OCI-LY1 (cell line): ENCODE measurements around the gene ZNF555.

Experiments used
- H2AFZ ChIP-seq: fragments of 200-600 bp; sonication (generic), shearing (Covaris generic); 2 replicates; pipeline ENCODE4 v1.6.0; 2014; ENCODE audit warnings: antibody characterized with exemption, mild to moderate bottlenecking, low read length
- H3F3A ChIP-seq: fragments of 200-600 bp; sonication (generic), shearing (Covaris generic); 2 replicates; pipeline ENCODE4 v1.6.0; 2014; ENCODE audit warnings: mild to moderate bottlenecking, antibody characterized with exemption, low read length, moderate library complexity; ENCODE audit not compliant: insufficient read depth
- H3K27ac ChIP-seq: fragments of 200-600 bp; sonication (generic); 2 replicates; pipeline ENCODE4 v1.5.1; 2014; ENCODE audit warnings: low read length, mixed run types, mild to moderate bottlenecking, low read depth; ENCODE audit not compliant: poor library complexity, severe bottlenecking
- H3K27me3 ChIP-seq: fragments of 200-600 bp; sonication (generic); 2 replicates; pipeline ENCODE4 v1.6.0; 2014; ENCODE audit warnings: antibody characterized with exemption, mild to moderate bottlenecking, low read length, moderate library complexity; ENCODE audit not compliant: insufficient read depth
- H3K36me3 ChIP-seq: fragments of 200-600 bp; sonication (generic); 2 replicates; pipeline ENCODE4 v1.6.1; 2014; ENCODE audit warnings: mild to moderate bottlenecking, antibody characterized with exemption, low read length, moderate library complexity, mixed read lengths; ENCODE audit not compliant: insufficient read depth
- H3K4me1 ChIP-seq: fragments of 200-600 bp; sonication (generic); 2 replicates; pipeline ENCODE4 v1.5.1; 2014; ENCODE audit warnings: mild to moderate bottlenecking, low read length, moderate library complexity; ENCODE audit not compliant: insufficient read depth, severe bottlenecking
- H3K4me2 ChIP-seq: fragments of 200-600 bp; sonication (generic), shearing (Covaris generic); 2 replicates; pipeline ENCODE4 v1.6.1; 2014; ENCODE audit warnings: low read length
- H3K4me3 ChIP-seq: fragments of 200-600 bp; sonication (generic); 2 replicates; pipeline ENCODE4 v1.5.1; 2014; ENCODE audit warnings: low read length, low read depth, mild to moderate bottlenecking, mixed read lengths; ENCODE audit not compliant: poor library complexity, severe bottlenecking
- H3K79me2 ChIP-seq: fragments of 200-600 bp; shearing (Covaris generic); 2 replicates; pipeline ENCODE4 v1.6.1; 2016; ENCODE audit warnings: mixed run types, low read length, mixed read lengths; ENCODE audit not compliant: insufficient read depth
- H3K9ac ChIP-seq: fragments of 200-600 bp; sonication (generic), shearing (Covaris generic); 2 replicates; pipeline ENCODE4 v1.6.1; 2014; ENCODE audit warnings: mild to moderate bottlenecking, low read length, mixed read lengths
- H3K9me2 ChIP-seq: fragments of 200-600 bp; sonication (generic), shearing (Covaris generic); 2 replicates; pipeline ENCODE4 v1.6.1; 2014; ENCODE audit warnings: low read depth, mild to moderate bottlenecking, low read length, mixed read lengths
- H3K9me3 ChIP-seq: fragments of 200-600 bp; shearing (Covaris generic); 2 replicates; pipeline ENCODE4 v1.6.1; 2014; ENCODE audit warnings: low read length, mixed read lengths
- H4K20me1 ChIP-seq: fragments of 200-600 bp; sonication (generic), shearing (Covaris generic); 2 replicates; pipeline ENCODE4 v1.6.0; 2016; ENCODE audit warnings: mild to moderate bottlenecking, low read length; ENCODE audit not compliant: insufficient read depth
- CTCF ChIP-seq: fragments of 200-600 bp; sonication (generic), shearing (Covaris generic); IDR thresholded peaks from 2 replicates; pipeline ENCODE4 v1.5.1; 2017; ENCODE audit warnings: mild to moderate bottlenecking, antibody characterized with exemption, low read length, moderate library complexity, mixed read lengths
- EZH2 ChIP-seq: fragments of 200-600 bp; sonication (generic), shearing (Covaris generic); IDR thresholded peaks from 2 replicates; pipeline ENCODE4 v1.8.0; 2017; ENCODE audit warnings: borderline replicate concordance, mixed run types, mild to moderate bottlenecking, antibody characterized with exemption, low read length, moderate library complexity, mixed read lengths

The ZNF555 gene

DNA sequence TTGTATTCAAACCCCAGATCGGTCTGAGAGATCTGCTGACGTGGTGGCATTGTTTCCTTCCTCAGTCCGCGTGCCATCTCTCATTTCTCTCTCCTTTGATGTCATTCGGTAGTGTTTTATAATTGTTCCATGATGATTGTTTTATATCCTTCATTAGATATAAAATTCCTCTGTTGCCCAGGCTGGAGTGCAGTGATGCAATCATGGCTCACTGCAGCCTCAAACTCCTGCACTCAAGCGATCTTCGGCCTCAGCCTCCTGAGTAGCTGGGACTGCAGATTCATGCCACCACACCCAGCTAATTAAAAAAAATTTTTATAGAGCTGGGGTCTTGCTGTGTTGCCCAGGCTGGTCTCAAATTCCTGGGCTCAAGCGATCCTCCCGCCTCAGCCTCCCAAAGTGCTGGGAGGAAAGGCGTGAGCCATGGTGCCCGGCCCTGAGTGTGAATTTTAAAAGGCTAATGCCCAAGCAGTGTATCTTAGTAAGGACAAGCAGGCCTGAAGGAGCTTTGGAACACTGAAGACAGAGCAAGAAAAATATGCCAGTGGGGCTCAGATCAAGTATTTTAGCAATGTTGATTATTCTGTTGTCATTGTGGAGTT lies 64.7 kb downstream of the ZNF555 start:
- Histone ChIP-seq H3K4me2 (no peak overlapping the region), H3F3A (no peaks in the 10 kb centered on the region), H3K9me2 (no peaks in the 10 kb centered on the region), H3K4me1 (no peaks in the 10 kb centered on the region), H3K79me2 (no peaks in the 10 kb centered on the region), H3K36me3 (no peaks in the 10 kb centered on the region), H2AFZ (no peak overlapping the region), H3K4me3 (no peak overlapping the region), H4K20me1 (no peaks in the 10 kb centered on the region), H3K27me3 (no peaks in the 10 kb centered on the region; the same call in 1 of the 2 replicates), H3K9me3 (no peaks in the 10 kb centered on the region), H3K27ac (no peak overlapping the region), H3K9ac (no peak overlapping the region)
- TF ChIP-seq CTCF = no peak
- TF ChIP-seq EZH2 = no peak

- TF ChIP-seq CTCF (no peak), EZH2 (no peak)
- Histone ChIP-seq H3K27me3 (no peaks in the 10 kb centered on the region; the same call in 1 of the 2 replicates), H3K4me3 (no peak overlapping the region), H3K79me2 (no peaks in the 10 kb centered on the region), H3K9ac (no peak overlapping the region), H4K20me1 (no peaks in the 10 kb centered on the region), H3K27ac (no peak overlapping the region), H3F3A (no peaks in the 10 kb centered on the region), H3K4me1 (no peaks in the 10 kb centered on the region), H3K4me2 (no peak overlapping the region), H3K9me3 (no peaks in the 10 kb centered on the region), H3K36me3 (no peaks in the 10 kb centered on the region), H3K9me2 (no peaks in the 10 kb centered on the region), H2AFZ (no peak overlapping the region)
Measured at GRCh38 chr19:2906631-2907195, 65.4 kb downstream of the ZNF555 start.
